Erythroblast (primary cell): ENCODE results near the gene GJB2.

Experiments
- DNase-seq, 2 experiments: peaks; one replicate each; lab custom pipeline; 2025; lab: John Stamatoyannopoulos, UW
- GATA1 ChIP-seq: IDR thresholded peaks from 2 replicates; pipeline ENCODE4 v1.6.1; 2011; ENCODE audit warnings: low read depth, mild to moderate bottlenecking, control low read depth, low read length, moderate library complexity
- POLR2A ChIP-seq: IDR thresholded peaks from 2 replicates; pipeline ENCODE4 v1.6.1; 2011; ENCODE audit warnings: mild to moderate bottlenecking, low read length

The GJB2 gene

GRCh38 chr13:20186771-20187170 lies 6.0 kb downstream of the GJB2 start:
- TF ChIP-seq GATA1 (no peak), POLR2A (no peak)
- no peak for DNase-seq

DNA sequence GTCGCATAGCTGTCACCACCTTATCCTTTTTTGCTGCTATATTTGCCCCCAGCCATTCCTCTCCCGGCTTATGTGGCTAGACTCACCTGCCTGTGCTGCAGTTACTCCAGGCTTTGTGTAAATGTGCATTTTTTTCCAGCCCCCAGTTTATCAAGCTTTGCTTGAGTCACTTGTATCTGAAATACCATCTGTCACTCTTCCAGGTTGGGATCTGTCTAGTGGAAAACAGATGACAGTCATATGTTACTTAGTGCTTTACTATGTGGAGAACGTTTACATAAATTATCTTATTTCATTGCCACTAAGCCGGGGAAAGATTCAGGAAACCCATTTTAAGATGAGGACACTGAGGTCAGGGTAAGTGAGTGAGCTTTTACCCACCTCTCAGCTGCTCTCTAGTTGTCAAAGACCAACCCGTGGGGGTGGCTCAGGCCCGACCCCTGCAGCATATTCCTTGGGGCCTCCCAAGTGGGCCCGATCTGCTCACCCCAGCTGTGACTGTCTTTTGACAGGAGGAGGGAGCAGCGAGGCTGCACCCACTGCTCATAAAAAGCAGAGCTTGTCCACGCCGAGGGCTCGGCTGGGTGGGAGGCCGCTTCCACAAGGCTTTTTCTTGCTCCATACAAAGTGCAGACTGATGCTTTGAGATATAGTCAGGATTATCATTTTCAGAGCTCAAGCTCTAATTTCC lies 7.2 kb downstream of the GJB2 start:
- DNase-seq: no peak
- TF ChIP-seq GATA1: no peak
- no peak for TF ChIP-seq POLR2A

DNA sequence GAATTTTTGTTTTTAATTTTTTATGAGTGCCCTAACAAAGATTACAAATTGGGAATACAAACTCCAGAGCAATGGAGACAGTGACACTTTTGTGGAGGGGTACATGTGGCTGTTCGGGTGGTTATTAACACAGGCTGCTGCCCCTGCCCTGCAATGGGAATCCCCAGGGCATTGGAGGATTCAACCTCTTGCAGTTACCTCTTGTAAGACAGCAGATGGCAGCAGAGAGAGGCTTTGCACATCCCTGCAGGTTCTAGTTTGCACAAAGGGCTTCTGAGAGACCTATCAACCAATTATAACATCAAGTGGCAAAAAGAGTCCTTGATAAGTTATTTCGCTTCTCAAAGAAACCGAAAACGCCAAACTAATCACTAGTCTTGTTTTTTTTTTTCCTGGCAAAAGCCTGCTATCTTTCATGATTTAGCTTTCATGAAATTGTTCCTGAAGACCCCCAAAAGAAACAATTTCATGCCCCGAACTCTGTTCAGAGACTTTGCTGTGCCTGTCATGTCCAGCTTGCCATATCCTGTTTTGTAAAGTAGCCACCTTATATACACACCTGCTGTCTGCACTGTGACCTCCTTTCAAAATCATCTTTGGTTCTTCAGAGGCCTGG lies 10.4 kb downstream of the GJB2 start:
- TF ChIP-seq GATA1 (no peak), POLR2A (no peak)
- peak; percentile 57 to 70 for DNase-seq

GRCh38 chr13:20181188-20181587 lies 11.6 kb downstream of the GJB2 start:
- TF ChIP-seq GATA1 (no peak), POLR2A (no peak)
- DNase-seq: no peak

- no peak for DNase-seq
- TF ChIP-seq GATA1 (no peak), POLR2A (no peak)
Measured at GRCh38 chr13:20178156-20178555, 14.6 kb downstream of the GJB2 start.

DNA sequence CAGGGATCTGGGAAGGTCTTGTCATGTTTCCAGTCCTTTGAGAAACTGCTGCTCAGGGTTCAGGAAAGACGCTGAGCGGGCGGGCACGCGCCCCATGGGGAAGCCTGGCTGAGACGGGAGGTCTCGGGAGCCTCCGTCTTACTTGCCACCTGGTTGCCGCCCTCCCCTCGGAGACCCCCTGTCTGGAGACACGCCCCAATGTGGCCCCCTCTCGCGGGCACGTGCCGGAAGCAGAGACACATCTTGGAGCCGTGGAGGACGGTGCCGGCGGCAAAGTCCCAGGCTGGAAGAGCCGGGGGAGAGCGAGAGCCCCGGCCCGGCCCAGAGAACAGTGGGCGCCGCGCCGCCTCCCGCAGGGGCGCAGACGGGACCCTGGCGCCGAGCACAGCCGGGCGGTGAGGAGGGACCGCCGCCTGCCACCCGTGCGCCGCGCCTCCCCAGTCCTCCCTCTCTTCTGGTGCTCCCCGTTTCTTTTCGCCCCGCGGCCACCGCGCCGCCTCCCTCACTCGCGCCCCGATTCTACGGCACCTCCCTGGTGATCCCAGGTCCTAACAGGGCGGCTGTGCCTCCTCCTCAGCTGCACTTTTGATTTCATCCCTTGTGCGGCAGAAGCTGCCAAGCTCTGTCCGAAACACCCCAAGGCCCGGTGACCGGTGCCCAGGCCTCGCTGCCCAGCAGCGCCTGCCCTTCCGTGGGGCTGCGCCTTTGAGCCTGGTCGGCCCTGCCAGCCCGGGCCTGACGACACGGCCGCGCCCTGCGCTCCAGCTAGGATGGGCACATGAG lies 15.5 kb downstream of the GJB2 start:
- TF ChIP-seq POLR2A (no peak), GATA1 (no peak)
- no peak for DNase-seq

DNA sequence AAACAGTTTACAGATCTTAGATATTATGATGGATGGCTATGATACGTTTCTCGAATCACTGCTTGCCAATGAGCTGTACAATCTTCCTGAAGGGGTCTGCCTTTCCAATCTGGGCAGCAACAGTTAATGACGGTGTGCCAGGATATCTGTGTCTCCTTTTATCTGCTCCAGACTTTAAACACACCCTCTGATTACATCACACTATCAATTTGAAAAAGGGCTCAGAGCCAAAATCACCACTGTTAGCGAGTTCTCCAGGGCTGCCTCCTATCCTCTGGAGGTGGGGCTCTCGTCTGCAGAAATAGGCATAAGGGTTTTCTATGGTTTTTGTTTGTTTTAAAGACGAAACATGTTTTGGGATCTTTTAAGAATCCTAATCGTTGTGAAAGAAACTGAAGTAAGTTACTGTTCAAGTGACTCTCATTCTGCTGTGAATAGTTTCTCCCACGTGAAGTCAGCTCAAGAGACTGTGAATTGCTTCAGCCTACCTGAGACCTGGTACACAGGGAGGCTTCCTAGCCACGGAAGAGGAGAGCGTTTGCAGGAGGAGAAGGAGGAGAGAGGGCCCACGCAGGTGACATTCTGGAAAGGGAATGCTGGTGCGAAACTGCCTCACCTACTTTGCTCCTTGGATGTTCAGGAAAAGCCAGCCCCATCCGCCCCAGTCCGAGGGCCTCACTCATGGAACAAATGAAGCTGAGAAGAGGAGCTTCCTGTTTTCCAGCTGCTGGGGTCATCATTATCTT lies 16.7 kb downstream of the GJB2 start:
- peak in 1 of 2 experiments; percentile 10 for DNase-seq
- TF ChIP-seq POLR2A (no peak), GATA1 (no peak)

DNA sequence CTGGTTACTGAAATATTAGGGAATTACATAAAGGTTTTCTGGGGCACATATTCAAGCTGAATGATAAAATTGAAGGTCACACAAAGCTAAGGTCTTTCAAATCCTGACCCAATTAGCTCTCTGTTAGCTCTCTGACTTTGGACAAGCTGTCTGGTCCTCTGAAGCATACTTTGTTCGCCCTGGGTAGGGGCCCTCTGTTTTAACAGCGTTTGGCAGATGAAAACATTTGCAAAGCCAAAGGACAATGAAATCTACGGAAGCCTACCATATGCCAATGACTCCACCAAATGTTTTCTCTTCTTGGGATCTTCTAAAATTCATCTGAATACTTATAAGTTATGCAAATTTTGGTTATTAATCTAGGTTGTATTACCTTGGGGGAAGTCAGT lies 17.3 kb downstream of the GJB2 start:
- DNase-seq: no peak
- TF ChIP-seq POLR2A (no peak), GATA1 (no peak)

DNA sequence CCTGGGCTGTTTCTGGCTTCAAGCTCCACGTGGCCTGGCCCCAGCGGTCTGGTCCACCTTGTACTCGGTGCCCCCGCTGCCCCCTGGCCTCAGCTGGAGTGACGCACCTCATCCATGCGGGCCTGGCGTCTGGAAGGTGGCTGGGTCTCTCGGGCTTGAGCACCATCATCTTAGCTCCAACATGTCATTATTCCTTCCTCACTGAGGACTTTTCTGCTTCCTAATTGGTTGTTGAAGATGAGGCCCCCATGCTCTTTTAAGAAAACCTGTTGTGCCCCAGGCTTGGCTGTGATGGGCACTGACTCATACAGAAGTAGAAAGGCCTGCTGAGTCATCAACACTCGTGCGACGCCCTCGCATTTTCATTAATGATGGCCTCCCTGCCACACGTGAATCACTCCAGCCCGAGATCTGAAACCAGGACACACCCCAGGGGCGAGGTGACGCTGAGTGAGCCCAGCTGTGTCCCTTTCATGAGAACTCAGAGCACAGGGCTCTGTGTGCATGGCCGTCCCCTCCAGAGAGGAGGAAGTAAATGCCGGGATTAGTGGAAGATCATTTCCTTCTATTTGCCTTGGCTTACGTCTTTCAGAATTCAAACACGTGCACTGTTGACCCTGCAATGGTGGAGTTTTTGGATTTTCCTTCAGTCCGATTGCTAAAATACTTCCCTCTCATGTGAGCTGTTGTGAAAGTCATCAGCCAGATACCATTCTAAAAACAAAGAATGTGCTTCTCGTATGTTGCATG lies 17.9 kb downstream of the GJB2 start:
- no peak for TF ChIP-seq POLR2A
- no peak for TF ChIP-seq GATA1
- peak; percentile 69 to 88 for DNase-seq

- no peak for TF ChIP-seq GATA1
- TF ChIP-seq POLR2A: no peak
Measured at GRCh38 chr13:20173116-20173746, 19.5 kb downstream of the GJB2 start.

DNA sequence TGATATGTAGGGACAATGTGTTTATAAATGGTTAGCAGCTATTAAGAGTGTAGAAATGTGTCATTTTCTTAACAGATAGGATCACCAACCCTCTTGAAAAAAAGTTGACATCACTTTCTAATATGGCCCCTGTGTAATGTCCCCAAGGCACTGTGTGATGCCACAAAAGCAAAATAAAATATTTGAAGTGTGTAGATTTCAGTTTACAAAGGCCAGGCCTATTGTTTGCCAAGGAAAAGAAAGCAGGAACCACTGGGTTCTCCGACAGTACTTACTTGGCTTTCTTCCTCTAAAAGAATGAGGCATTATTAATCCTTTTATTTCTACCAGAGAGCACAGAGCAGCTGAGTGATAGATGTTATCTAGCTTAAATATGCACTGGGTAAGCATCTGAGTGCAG lies 21.4 kb downstream of the GJB2 start:
- no peak for TF ChIP-seq POLR2A
- DNase-seq: no peak

More at GRCh38 chr13:20173116-20173746, 19.5 kb downstream of the GJB2 start:
- no peak for DNase-seq

GRCh38 chr13:20170921-20171320 lies 21.8 kb downstream of the GJB2 start:
- DNase-seq: no peak
- TF ChIP-seq GATA1: no peak
- TF ChIP-seq POLR2A: no peak
